ENCODE results near the gene IBSP. TPM values are rescaled to one million over a fixed set of nuclear protein-coding genes. Genes with fewer than 3 reads are reported as not detected.
A peak's percentile ranks its signal among the peaks of the same experiment; 100 is the strongest.

Gene IBSP
- total RNA-seq, 1 donor from 2014 or later: not detected

- no peaks in the 10 kb centered on the region for H3K9me3 ChIP-seq
- no peaks in the 10 kb centered on the region for H3K36me3 ChIP-seq
- no peak overlapping the region for H3K4me3 ChIP-seq
- no peaks in the 10 kb centered on the region for H3K27me3 ChIP-seq (ENCODE audit: low read depth)
- no peak overlapping the region for H3K27ac ChIP-seq
- DNase-seq (no peak), ATAC-seq (no peak)
- intact Hi-C loops (cut with DNase I): no loop called here
- no peaks in the 10 kb centered on the region for H3K4me1 ChIP-seq
- no peak for TF ChIP-seq CTCF (IDR thresholded peaks at IDR 0.05)
Measured at GRCh38 chr4:87835743-87836142, 36.4 kb downstream of the IBSP start.

GRCh38 chr4:87838205-87838604, 38.9 kb downstream of the IBSP start:
- intact Hi-C loops (cut with DNase I): no loop called here
- H3K27me3 ChIP-seq (ENCODE audit: low read depth): no peaks in the 10 kb centered on the region
- no peaks in the 10 kb centered on the region for H3K9me3 ChIP-seq
- TF ChIP-seq CTCF (IDR thresholded peaks at IDR 0.05): peak; percentile 22
- no peaks in the 10 kb centered on the region for H3K4me1 ChIP-seq
- no peak overlapping the region for H3K4me3 ChIP-seq
- no peak overlapping the region for H3K27ac ChIP-seq
- H3K36me3 ChIP-seq: no peaks in the 10 kb centered on the region
- DNase-seq: no peak
- ATAC-seq: no peak

- no peaks in the 10 kb centered on the region for H3K9me3 ChIP-seq
- no peak overlapping the region for H3K27ac ChIP-seq
- TF ChIP-seq CTCF (IDR thresholded peaks at IDR 0.05): peak; percentile 63
- no peaks in the 10 kb centered on the region for H3K4me1 ChIP-seq
- no peaks in the 10 kb centered on the region for H3K27me3 ChIP-seq (ENCODE audit: low read depth)
- DNase-seq (no peak), ATAC-seq (peak; percentile 48 to 63)
- intact Hi-C loops (cut with DNase I): no loop called here
- no peak overlapping the region for H3K4me3 ChIP-seq
- no peaks in the 10 kb centered on the region for H3K36me3 ChIP-seq
Measured at GRCh38 chr4:87838890-87839591, 39.7 kb downstream of the IBSP start.

- H3K36me3 ChIP-seq: no peaks in the 10 kb centered on the region
- no peaks in the 10 kb centered on the region for H3K9me3 ChIP-seq
- intact Hi-C loops (cut with DNase I): no loop called here
- TF ChIP-seq CTCF (IDR thresholded peaks at IDR 0.05): no peak
- ATAC-seq (no peak), DNase-seq (no peak)
- H3K4me3 ChIP-seq: no peak overlapping the region
- H3K27me3 ChIP-seq (ENCODE audit: low read depth): no peaks in the 10 kb centered on the region
- H3K4me1 ChIP-seq: no peaks in the 10 kb centered on the region
- H3K27ac ChIP-seq: no peak overlapping the region
Measured at GRCh38 chr4:87839592-87839946, 40.2 kb downstream of the IBSP start.

- Histone ChIP-seq H3K4me1 (no peaks in the 10 kb centered on the region), H3K27ac (no peak overlapping the region), H3K27me3 (ENCODE audit: low read depth) (no peaks in the 10 kb centered on the region), H3K9me3 (no peaks in the 10 kb centered on the region), H3K4me3 (no peak overlapping the region), H3K36me3 (no peaks in the 10 kb centered on the region)
- intact Hi-C loops (cut with DNase I): no loop called here
- DNase-seq (no peak), ATAC-seq (no peak)
- no peak for TF ChIP-seq CTCF (IDR thresholded peaks at IDR 0.05)
Measured at GRCh38 chr4:87840149-87840548, 40.8 kb downstream of the IBSP start.

Data from lower lobe of right lung (tissue), 2 donors.